ENCODE data around the gene CELA2B.

CELA2B gene

GRCh38 chr1:15526021-15526489, 50.2 kb downstream of the CELA2B start:
- no peak for DNase-seq (ENCODE audit: low read depth)

DNA sequence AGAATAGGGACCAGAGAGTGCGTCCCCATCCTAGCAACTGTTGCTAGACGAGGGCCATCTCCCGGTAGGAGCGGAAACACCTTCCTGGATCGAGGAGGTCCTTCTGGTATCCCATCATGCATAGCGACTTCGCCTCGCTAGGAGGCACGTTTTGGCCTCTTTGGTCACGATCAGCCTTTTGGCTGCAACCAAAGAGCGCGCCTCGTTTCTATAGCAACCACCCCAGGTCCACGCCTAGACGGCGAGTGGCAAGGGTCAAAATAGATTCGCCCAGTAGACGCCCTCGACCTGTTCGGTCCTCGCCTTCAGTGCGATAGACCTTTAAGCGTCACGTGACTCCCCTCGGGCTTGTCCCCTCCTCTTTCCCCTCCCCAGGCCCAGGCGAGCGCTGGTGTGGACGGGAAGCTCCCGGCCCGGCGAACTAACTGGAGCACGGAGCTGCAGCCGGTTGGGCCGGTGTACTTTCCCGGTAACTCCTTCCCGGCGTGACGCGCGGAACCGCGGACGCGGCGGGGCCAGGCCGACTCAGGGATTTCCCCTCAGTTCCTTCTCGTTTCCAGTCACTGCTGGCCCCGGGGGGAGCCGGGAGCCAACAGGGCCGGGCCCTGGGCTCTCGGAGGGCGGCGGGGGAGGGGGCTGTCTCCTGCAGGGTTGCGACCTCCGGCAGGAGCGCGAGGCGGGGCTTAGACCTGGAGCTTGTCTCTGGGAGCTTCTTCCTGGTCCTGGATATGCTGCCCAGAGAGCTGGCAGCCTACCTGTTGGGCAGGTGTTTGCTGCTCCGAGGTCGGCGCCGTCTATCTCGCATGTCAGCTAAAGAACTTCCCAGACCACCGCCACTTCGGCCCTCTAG, 50.8 kb downstream of the CELA2B start, which contains the start of gene DNAJC16:
DNAJC16 (plus strand) TSS at position 359 of the 850 bp plus-strand sequence. CDS start 2,258 bp downstream, outside the sequence.
- DNase-seq (ENCODE audit: low read depth): peak; percentile 78

DNA sequence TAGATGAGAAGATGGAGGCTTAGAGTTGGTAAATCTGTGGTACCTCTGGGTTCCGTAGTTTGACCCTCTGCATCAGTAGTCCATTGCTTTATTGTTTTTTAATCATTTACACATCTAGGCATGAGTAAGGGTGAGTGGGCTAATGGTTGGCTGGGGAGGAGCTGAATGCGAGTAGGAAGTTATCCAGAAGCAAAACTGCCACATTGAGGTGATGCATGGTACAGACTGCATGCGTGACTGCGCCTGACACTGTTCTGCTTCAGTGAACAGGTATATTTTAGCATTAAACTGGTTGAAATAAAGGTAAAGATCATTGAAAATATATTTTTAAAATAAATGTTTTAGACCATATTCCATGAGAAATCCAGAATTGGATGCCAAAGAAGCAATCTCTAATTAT, 55.1 kb downstream of the CELA2B start:
- DNase-seq (ENCODE audit: low read depth): no peak

DNA sequence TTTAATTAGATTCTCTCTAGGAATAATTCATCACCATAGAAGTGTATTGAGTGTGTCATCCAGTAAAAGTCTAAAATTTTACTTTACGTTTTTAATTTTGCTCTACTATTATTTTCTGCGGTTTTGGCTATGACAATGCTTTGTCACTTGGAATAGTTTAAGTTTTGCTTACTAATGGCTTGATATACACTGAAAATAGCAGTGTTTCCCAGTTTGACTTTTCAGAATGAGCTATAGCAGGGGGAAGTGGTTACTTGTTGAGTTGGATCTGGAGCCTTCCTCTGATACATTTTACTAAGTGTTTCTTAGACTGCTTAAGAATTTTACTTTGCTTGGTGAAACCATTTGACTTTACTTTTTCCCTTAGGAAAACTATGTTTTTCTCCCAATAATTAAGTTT, 55.8 kb downstream of the CELA2B start:
- no peak for DNase-seq (ENCODE audit: low read depth)

DNA sequence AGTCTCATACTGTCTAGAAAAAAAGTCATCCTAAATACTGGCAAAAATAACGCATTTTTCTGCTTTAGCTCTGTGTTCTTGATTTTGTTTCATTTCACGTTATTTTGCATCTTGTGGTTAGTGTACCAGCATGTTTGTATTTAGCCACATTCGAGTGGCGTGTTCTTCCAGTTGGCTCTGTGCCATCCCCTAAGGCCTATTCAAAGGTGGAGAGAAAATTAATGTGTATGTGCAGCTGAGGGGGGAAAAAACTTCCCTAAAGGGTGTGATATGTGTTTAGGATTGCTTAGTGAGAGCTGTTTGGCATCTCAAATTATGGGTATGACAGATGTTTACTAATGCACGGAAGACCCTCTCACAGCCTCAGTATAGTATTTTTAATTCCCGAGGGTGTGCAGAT, 62.9 kb downstream of the CELA2B start:
- DNase-seq (ENCODE audit: low read depth): no peak

- no peak for DNase-seq (ENCODE audit: low read depth)
Observed at GRCh38 chr1:15540186-15540585, 64.3 kb downstream of the CELA2B start.
